Osteocyte (in vitro differentiated cells): ENCODE data around the gene DYNC2I2. TPM values are rescaled to one million over a fixed set of nuclear protein-coding genes. Genes with fewer than 3 reads are reported as not detected.

Experiments used
- DNase-seq: peaks from one replicate; pipeline ENCODE4 v3.0.0; 2021; ENCODE audit warnings: mixed read lengths; ENCODE audit not compliant: unreplicated experiment; ENCODE audit errors: extremely low spot score
- H3K27ac Mint-ChIP-seq: one replicate; pipeline ENCODE4 v1.8.0; 2021; ENCODE audit warnings: mild to moderate bottlenecking, mixed read lengths; ENCODE audit not compliant: unreplicated experiment
- H3K27me3 Mint-ChIP-seq: one replicate; pipeline ENCODE4 v1.8.0; 2021; ENCODE audit warnings: mixed read lengths; ENCODE audit not compliant: unreplicated experiment
- H3K36me3 Mint-ChIP-seq: one replicate; pipeline ENCODE4 v1.8.0; 2021; ENCODE audit warnings: mixed read lengths; ENCODE audit not compliant: unreplicated experiment
- H3K4me1 Mint-ChIP-seq: one replicate; pipeline ENCODE4 v1.8.0; 2021; ENCODE audit warnings: mixed read lengths; ENCODE audit not compliant: unreplicated experiment
- H3K4me3 Mint-ChIP-seq: one replicate; pipeline ENCODE4 v1.8.0; 2021; ENCODE audit warnings: mild to moderate bottlenecking, moderate library complexity, mixed read lengths; ENCODE audit not compliant: unreplicated experiment
- H3K9me3 Mint-ChIP-seq: one replicate; pipeline ENCODE4 v1.8.0; 2021; ENCODE audit warnings: mixed read lengths; ENCODE audit not compliant: unreplicated experiment
- CTCF ChIP-seq: fragments of 200-600 bp; sonication (generic); IDR thresholded peaks from 2 replicates; pipeline ENCODE4 v1.5.0; 2021; ENCODE audit warnings: antibody characterized with exemption, mild to moderate bottlenecking, moderate library complexity
- long read RNA-seq: library from polyadenylated mRNA; unstranded; transcript quantifications from one replicate; pipeline ENCODE4 v2.0.0, GENCODE V29; 2021
- total RNA-seq: library from RNA; stranded (reverse); gene quantifications from 2 replicates; pipeline ENCODE4 v1.2.1, GENCODE V29; 2021

Gene DYNC2I2
- 62.5 and 68.6 TPM in 2 replicates for total RNA-seq
- long read RNA-seq, transcript WDR34-201 (9 exons, 1,755 nt), result major isoform, 39 of 44 reads
- long read RNA-seq, partial matches to known transcripts, result 2 of 44 reads
- long read RNA-seq, other reads (novel, unspliced or antisense), result 3 of 44 reads

GRCh38 chr9:128656416-128657343 lies at the start of gene DYNC2I2:
DYNC2I2 (minus strand) TSS chr9:128656847; CDS start chr9:128656726, 121 bp downstream.
- peaks cover 20% of the 10 kb centered on the region for H3K4me1 Mint-ChIP-seq
- no peaks in the 10 kb centered on the region for H3K9me3 Mint-ChIP-seq
- H3K4me3 Mint-ChIP-seq, result peak within 1 kb of the TSS; percentile 85
- H3K27ac Mint-ChIP-seq, result peak within 1 kb of the TSS; percentile 100
- H3K27me3 Mint-ChIP-seq, result no peaks in the 10 kb centered on the region
- TF ChIP-seq CTCF, result no peak
- DNase-seq, result peak; percentile 97
- peaks cover 5% of the 10 kb centered on the region for H3K36me3 Mint-ChIP-seq

- H3K4me1 Mint-ChIP-seq, result peaks cover 10% of the 10 kb centered on the region
- H3K27me3 Mint-ChIP-seq, result no peaks in the 10 kb centered on the region
- H3K27ac Mint-ChIP-seq, result no peak overlapping the region
- no peak for TF ChIP-seq CTCF
- no peaks in the 10 kb centered on the region for H3K9me3 Mint-ChIP-seq
- no peak for DNase-seq
- no peaks in the 10 kb centered on the region for H3K36me3 Mint-ChIP-seq
- H3K4me3 Mint-ChIP-seq, result no peak overlapping the region
These were observed 49.4 kb upstream of the DYNC2I2 start for GRCh38 chr9:128706045-128706444.

- Mint-ChIP-seq H3K4me3 (no peak overlapping the region), H3K27ac (no peak overlapping the region), H3K27me3 (no peaks in the 10 kb centered on the region), H3K4me1 (peaks cover 10% of the 10 kb centered on the region), H3K9me3 (no peaks in the 10 kb centered on the region), H3K36me3 (no peaks in the 10 kb centered on the region)
- DNase-seq, result no peak
- TF ChIP-seq CTCF, result no peak
These were observed 48.7 kb upstream of the DYNC2I2 start for GRCh38 chr9:128705051-128705965.

- H3K36me3 Mint-ChIP-seq, result no peaks in the 10 kb centered on the region
- H3K27ac Mint-ChIP-seq, result no peak overlapping the region
- DNase-seq, result no peak
- no peak overlapping the region for H3K4me3 Mint-ChIP-seq
- H3K27me3 Mint-ChIP-seq, result no peaks in the 10 kb centered on the region
- TF ChIP-seq CTCF, result no peak
- peaks cover 10% of the 10 kb centered on the region for H3K4me1 Mint-ChIP-seq
- no peaks in the 10 kb centered on the region for H3K9me3 Mint-ChIP-seq
These were observed 47.7 kb upstream of the DYNC2I2 start for GRCh38 chr9:128704356-128704670.
